Activated CD8-positive, alpha-beta memory T cell treated with anti-CD3 and anti-CD28 coated beads for 1 hour (primary cell): Measurements from ENCODE around the gene ETV6.

Source experiments
- DNase-seq, 2 donors: peaks; one replicate each; pipeline ENCODE4 v3.0.0-alpha.2; 2020; ENCODE audit warnings: low read depth in 1 of 2; ENCODE audit errors: extremely low read depth in 1 of 2

Gene ETV6

GRCh38 chr12:11769723-11770514 lies 120.4 kb downstream of the ETV6 start:
- DNase-seq, result no peak

GRCh38 chr12:11771356-11771755 lies 121.9 kb downstream of the ETV6 start:
- DNase-seq, result no peak

DNA sequence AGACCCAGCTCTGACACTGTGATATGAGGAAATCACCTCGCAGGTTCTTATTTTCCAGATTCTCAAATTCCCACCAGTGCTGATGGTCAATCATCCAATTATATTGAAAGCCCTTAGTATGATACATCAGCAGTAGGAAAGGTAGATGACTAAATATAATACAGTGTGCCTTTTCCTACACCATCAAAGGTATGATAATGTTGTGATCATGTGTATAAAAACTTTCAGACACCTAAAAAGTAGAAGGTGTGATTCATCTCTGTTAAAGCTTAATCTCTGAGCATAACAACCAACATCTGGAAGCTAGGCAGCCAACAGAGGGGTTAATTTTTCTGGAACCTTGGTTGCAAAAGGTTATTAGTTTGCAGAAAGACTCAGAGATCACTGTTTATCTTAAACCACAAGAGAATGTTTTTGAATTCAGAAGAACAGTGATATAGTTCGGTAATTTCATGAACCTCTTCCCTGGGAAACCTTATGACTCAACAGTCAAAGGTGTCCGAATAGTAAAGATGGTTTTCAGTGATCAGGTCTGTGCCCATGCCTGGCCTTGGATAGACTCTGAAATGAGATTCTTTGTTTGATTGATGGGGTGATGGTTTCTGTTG lies 122.5 kb downstream of the ETV6 start:
- no peak for DNase-seq

DNA sequence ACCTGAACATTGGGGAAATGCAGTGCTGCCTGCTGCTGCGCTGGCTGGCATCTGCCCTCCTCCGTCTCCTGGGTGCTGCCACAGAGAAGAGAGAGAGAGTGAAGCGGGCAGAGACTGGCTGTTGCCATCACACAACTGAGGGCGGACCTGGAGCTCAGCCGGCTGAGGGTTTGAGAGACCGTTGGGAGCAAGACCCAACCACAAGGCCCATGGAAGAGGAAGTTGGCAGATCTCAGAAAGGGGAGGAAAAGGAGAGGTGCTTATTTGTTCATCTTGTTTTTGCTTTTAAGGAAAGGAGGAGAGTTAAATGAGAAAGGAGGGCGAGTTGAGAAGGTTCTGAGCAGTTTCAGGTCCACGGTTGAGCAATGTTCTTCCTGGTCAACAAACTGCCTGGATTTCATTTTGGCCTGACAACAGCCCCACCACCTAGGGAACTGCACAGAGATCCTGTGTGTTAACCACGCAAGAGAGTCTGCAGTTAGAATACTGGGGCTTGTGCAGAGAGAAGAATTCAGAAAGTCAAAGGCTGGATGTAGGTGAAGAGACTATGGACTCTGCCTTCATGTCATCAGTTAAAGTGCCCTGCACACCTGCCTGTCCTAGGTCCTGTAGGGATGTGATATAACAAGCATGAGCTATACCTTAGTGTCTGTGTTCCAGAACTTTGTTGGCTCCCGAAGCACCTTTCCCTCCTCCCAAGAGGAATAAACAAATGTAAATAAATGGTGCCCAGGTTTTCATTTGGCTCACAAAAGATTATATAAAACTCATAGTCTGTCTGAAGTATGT lies 124.6 kb downstream of the ETV6 start:
- DNase-seq, result no peak

- DNase-seq, result no peak
These were observed 125.3 kb downstream of the ETV6 start for GRCh38 chr12:11774821-11775220.

GRCh38 chr12:11776316-11776715 lies 126.8 kb downstream of the ETV6 start:
- no peak for DNase-seq

DNA sequence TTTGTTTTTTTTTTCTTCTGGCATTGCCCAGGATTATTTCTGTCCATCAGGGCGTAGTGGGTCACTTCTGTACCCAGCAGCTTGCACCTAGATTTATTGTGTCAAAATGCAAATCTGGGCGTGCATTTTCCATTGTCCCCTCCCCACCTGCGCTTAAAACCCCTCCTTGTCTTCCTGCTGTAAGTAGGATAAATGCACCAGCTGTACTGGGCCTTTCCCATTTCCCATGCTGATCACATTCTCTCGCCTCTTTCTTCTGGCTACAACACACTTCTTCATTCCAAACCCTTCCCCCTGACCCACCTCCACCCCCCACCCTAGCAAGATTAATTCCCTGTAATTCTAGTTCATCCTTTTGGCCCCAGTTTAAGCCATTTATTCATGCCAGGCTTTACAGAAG lies 128.0 kb downstream of the ETV6 start:
- DNase-seq, result no peak

GRCh38 chr12:11777962-11778361 lies 128.5 kb downstream of the ETV6 start:
- DNase-seq, result no peak

DNA sequence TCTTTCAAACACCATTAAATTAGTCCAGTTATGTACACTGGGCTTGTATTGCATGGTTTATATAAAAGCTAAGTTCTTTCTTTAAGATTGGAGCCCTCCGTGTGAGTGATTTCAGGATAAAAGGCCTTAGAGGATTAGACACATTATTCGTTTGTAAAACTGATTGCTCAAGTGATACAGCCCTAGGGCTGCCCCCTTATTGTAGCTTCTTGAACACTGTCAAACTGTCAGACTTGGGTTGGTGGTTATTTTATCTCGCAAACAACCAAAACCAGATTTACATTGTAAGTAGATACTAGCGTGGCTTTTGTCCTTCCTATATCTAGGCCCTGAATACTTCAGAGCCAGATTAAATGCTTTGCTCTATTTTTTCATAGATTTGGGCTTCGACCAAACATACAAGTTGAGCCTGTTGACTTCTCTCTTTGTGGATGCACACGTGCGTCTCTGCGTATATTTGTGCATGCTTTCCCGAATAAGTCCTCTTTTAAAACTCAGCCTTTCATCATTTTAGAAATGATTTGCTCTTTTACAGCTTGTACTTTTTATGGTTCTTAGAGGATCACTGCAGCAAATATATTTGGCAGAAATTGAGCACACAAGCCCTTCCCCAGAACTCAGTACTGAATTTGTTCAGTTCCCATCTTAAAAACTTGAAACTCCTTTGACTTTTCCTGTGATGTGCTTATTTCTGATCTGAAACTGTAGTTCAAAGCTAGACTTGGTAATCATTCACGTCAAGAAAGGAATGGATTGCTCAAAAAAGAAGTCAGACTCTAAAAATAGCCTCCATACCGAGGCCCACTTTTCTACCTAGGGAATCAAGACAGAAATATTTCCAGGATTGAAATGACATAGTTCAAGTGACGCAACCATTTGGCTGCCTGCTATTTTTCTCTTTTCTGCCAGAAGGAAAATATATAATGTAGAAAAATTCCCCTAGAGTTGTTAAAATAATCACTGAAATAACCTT lies 129.5 kb downstream of the ETV6 start:
- DNase-seq, result no peak

GRCh38 chr12:11780521-11781101 lies 131.1 kb downstream of the ETV6 start:
- no peak for DNase-seq

GRCh38 chr12:11782914-11783420 lies 133.5 kb downstream of the ETV6 start:
- DNase-seq, result no peak

- DNase-seq, result no peak
These were observed 136.2 kb downstream of the ETV6 start for GRCh38 chr12:11785712-11786111.

DNA sequence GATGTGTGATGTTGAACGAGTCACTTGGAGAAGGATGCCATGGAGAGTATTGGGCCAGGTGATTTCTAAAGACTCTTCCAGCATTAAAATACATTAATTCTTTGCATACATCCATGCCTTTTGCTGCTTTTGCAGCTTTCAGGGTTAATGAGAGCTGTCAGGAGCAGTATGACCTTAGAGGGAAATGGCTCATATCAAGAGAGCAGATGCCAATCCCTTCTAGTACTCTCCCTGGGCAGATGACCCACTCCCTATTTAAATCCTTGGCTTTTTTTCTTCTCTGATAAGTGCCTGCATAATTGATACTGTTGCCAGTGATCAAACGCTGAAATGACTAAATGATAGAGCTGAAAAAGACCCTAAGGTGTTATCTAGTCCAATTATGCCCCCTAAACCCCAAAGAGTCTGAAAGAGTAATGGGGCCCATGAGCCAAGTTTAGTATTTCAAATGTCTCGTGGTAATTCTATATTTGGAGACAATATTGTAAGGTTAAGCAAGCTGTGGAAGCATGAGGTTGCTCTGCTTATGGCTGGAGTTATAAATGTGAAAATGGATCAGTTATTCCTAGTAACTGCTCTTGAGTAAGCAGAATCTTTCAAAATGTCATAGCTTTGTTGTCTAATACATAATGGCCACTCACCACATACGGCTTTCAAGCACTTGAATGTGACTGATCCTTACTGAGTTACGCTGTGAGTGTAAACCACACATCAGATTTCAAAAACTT lies 137.3 kb downstream of the ETV6 start:
- DNase-seq, result no peak

- DNase-seq, result no peak
These were observed 138.0 kb downstream of the ETV6 start for GRCh38 chr12:11787437-11787836.

- DNase-seq, result no peak
These were observed 138.7 kb downstream of the ETV6 start for GRCh38 chr12:11787933-11788849.

GRCh38 chr12:11793921-11794710 lies 144.6 kb downstream of the ETV6 start:
- DNase-seq, result no peak

DNA sequence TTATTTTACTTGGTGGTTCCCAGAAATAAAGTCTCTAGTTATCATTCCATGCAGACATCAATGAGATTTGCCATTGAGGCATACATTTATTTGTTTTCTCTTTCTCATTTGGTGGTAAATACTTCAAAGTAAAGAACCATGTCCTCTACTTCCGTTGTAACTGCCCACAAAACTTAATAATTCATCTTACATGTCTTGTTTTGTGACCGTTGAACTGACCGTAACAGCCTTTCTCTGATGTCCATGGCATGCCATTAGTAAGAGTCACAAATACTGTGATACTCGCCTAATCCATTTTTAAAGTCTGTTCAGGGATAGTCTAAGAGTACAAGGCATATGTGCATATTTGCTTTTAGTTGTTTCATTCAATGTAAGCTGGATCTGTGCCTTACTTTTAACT lies 145.3 kb downstream of the ETV6 start:
- no peak for DNase-seq
